IMR-90 (cell line): ENCODE measurements around the gene KIAA0513. TPM values are rescaled to one million over a fixed set of nuclear protein-coding genes. Genes with fewer than 3 reads are reported as not detected.

Source experiments
- ATAC-seq: fragments of 200-7000 bp; cut with Tn5 transposase; 2 replicates; pipeline ENCODE4 v1.9.1; 2020; ENCODE audit warnings: low read depth, mild to moderate bottlenecking, moderate library complexity
- BruUV-seq: library from RNA; stranded (reverse); fragments of 400-500 nt; replicated peaks from 2 replicates; lab custom pipeline; 2021; lab: Mats Ljungman, UMichigan
- CTCF ChIA-PET: fragments of 300-600 bp; formaldehyde crosslinking; extraction: SDS; loops from one replicate; lab custom pipeline; 2021; ENCODE audit warnings: antibody characterized with exemption; lab: Yijun Ruan, JAX
- POLR2A ChIA-PET: fragments of 300-600 bp; sonication (Branson Sonifier 250); formaldehyde crosslinking; loops from one replicate; lab custom pipeline; 2022; ENCODE audit warnings: antibody characterized with exemption; ENCODE audit not compliant: unreplicated experiment; lab: Charles Lee
- DNase-seq: peaks from one replicate; pipeline ENCODE4 v3.0.0; 2013
- H2AFZ ChIP-seq: replicated peaks from 2 replicates; pipeline ENCODE3; 2013; ENCODE audit warnings: low read length, mild to moderate bottlenecking; ENCODE audit not compliant: poor library complexity
- H2AK5ac ChIP-seq: 2 replicates; pipeline ENCODE4 v1.6.1; 2013; ENCODE audit warnings: low read depth, low read length, inconsistent platforms
- H2AK9ac ChIP-seq: replicated peaks from 2 replicates; pipeline ENCODE3; 2013; ENCODE audit warnings: mild to moderate bottlenecking, low read depth, low read length, moderate library complexity; ENCODE audit not compliant: poor library complexity
- H2BK120ac ChIP-seq: 2 replicates; pipeline ENCODE4 v1.6.1; 2013; ENCODE audit warnings: low read depth, low read length, inconsistent platforms
- H2BK15ac ChIP-seq: 3 replicates; pipeline ENCODE4 v1.6.1; 2013; ENCODE audit warnings: low read depth, low read length, inconsistent platforms
- H2BK20ac ChIP-seq: 2 replicates; pipeline ENCODE4 v1.6.1; 2013; ENCODE audit warnings: low read depth, mild to moderate bottlenecking, inconsistent platforms, low read length, moderate library complexity
- H2BK5ac ChIP-seq: 2 replicates; pipeline ENCODE4 v1.6.1; 2013; ENCODE audit warnings: mild to moderate bottlenecking, low read depth, low read length, inconsistent platforms; ENCODE audit not compliant: poor library complexity, severe bottlenecking
- H3K14ac ChIP-seq: replicated peaks from 2 replicates; pipeline ENCODE4 v1.6.1; 2013; ENCODE audit warnings: low read depth, low read length, inconsistent platforms
- H3K18ac ChIP-seq: 2 replicates; pipeline ENCODE4 v1.6.1; 2013; ENCODE audit warnings: low read depth, low read length, control low read depth
- H3K23ac ChIP-seq: 2 replicates; pipeline ENCODE4 v1.6.1; 2013; ENCODE audit warnings: low read depth, low read length, inconsistent platforms
- H3K27ac ChIP-seq: 2 replicates; pipeline ENCODE4 v1.5.1; 2013; ENCODE audit warnings: mild to moderate bottlenecking, control low read depth, low read length; ENCODE audit not compliant: insufficient read depth
- H3K27me3 ChIP-seq: 2 replicates; pipeline ENCODE4 v1.6.1; 2013; ENCODE audit warnings: low read length; ENCODE audit not compliant: control insufficient read depth, insufficient read depth
- H3K36me3 ChIP-seq: 2 replicates; pipeline ENCODE4 v1.6.1; 2013; ENCODE audit warnings: low read length, mixed read lengths; ENCODE audit not compliant: control insufficient read depth, insufficient read depth
- H3K4ac ChIP-seq: 2 replicates; pipeline ENCODE4 v1.6.1; 2013; ENCODE audit warnings: low read depth, low read length, inconsistent platforms
- H3K4me1 ChIP-seq: 2 replicates; pipeline ENCODE4 v1.6.1; 2013; ENCODE audit warnings: low read length, mixed read lengths; ENCODE audit not compliant: control insufficient read depth, insufficient read depth
- H3K4me2 ChIP-seq: 2 replicates; pipeline ENCODE4 v1.6.1; 2013; ENCODE audit warnings: low read depth, mild to moderate bottlenecking, control low read depth, low read length, moderate library complexity
- H3K4me3 ChIP-seq: 2 replicates; pipeline ENCODE4 v1.5.1; 2013; ENCODE audit warnings: low read depth, mild to moderate bottlenecking, control low read depth, low read length, moderate library complexity; ENCODE audit not compliant: insufficient read depth
- H3K56ac ChIP-seq: 2 replicates; pipeline ENCODE4 v1.6.1; 2013; ENCODE audit warnings: low read length, inconsistent platforms; ENCODE audit not compliant: insufficient read depth; ENCODE audit errors: extremely low read depth
- H3K79me1 ChIP-seq, 2 experiments: 2 replicates each; pipeline ENCODE4 v1.6.1; 2013; ENCODE audit warnings: low read length in 2 of 2, inconsistent platforms in 1 of 2, low read depth in 1 of 2
- H3K9ac ChIP-seq: 2 replicates; pipeline ENCODE4 v1.6.1; 2013; ENCODE audit warnings: low read depth, low read length, control low read depth
- H3K9me1 ChIP-seq: 2 replicates; pipeline ENCODE4 v1.6.1; 2013; ENCODE audit warnings: low read length, inconsistent platforms; ENCODE audit not compliant: insufficient read depth
- H3K9me3 ChIP-seq: 2 replicates; pipeline ENCODE4 v1.6.1; 2013; ENCODE audit warnings: low read length; ENCODE audit not compliant: control insufficient read depth, insufficient read depth
- H4K20me1 ChIP-seq: 2 replicates; pipeline ENCODE4 v1.6.1; 2013; ENCODE audit warnings: low read length, inconsistent platforms; ENCODE audit not compliant: insufficient read depth
- H4K5ac ChIP-seq: 2 replicates; pipeline ENCODE4 v1.6.1; 2013; ENCODE audit warnings: mild to moderate bottlenecking, low read depth, low read length, control low read depth
- H4K8ac ChIP-seq, 2 experiments: 2 replicates each; pipeline ENCODE4 v1.6.1; 2013; ENCODE audit warnings: low read depth in 2 of 2, low read length in 2 of 2, control low read depth in 1 of 2, inconsistent platforms in 1 of 2
- H4K91ac ChIP-seq: 2 replicates; pipeline ENCODE4 v1.6.1; 2013; ENCODE audit warnings: low read depth, low read length, inconsistent platforms; ENCODE audit not compliant: insufficient read depth
- BHLHE40 ChIP-seq: fragments of 150-350 bp; IDR thresholded peaks from 2 replicates; pipeline ENCODE4 v1.6.1; 2016; ENCODE audit warnings: mild to moderate bottlenecking, low read depth, low read length
- CTCF ChIP-seq: conservative IDR thresholded peaks from 2 replicates; pipeline ENCODE4 v1.5.1; 2012; ENCODE audit warnings: mild to moderate bottlenecking, low read depth, low read length, improper control_type of control experiment
- ELK1 ChIP-seq: fragments of 150-350 bp; IDR thresholded peaks from 2 replicates; pipeline ENCODE4 v1.6.1; 2016; ENCODE audit warnings: low read depth, mild to moderate bottlenecking, low read length, moderate library complexity, borderline replicate concordance
- MAZ ChIP-seq: IDR thresholded peaks from 2 replicates; pipeline ENCODE4 v1.6.1; 2012; ENCODE audit warnings: low read depth, mild to moderate bottlenecking, low read length, improper control_type of control experiment, moderate library complexity, borderline replicate concordance
- MXI1 ChIP-seq: IDR thresholded peaks from 2 replicates; pipeline ENCODE4 v1.6.1; 2012; ENCODE audit warnings: low read depth, mild to moderate bottlenecking, low read length, moderate library complexity, borderline replicate concordance
- NFE2L2 ChIP-seq: fragments of 150-350 bp; IDR thresholded peaks from 2 replicates; pipeline ENCODE4 v1.6.1; 2016; ENCODE audit warnings: low read depth, mild to moderate bottlenecking, low read length
- SMC3 ChIP-seq: fragments of 150-350 bp; IDR thresholded peaks from 2 replicates; pipeline ENCODE4 v1.6.1; 2016; ENCODE audit warnings: low read depth, mild to moderate bottlenecking, antibody characterized with exemption, low read length, moderate library complexity
- WGBS, 2 experiments: methylation state at CpG; one replicate each; pipeline versions ENCODE4 v1.1.5 to v1.1.7; 2013; ENCODE audit warnings: missing lambda C conversion rate in 2 of 2; ENCODE audit not compliant: insufficient read length in 1 of 2; ENCODE audit errors: extremely low coverage in 2 of 2; 5-methylcytosine and 5-hydroxymethylcytosine counted together
- dilution Hi-C: fragments of 300-500 bp; cut with HindIII; formaldehyde crosslinking; loops from one replicate; pipeline ENCODE4 v1.14.3; 2018; ENCODE audit warnings: low sequenced_read_pairs; ENCODE audit not compliant: unreplicated experiment
- in situ Hi-C: fragments of 300-500 bp; cut with MboI; formaldehyde crosslinking; loops from 3 replicates; pipeline ENCODE4 v1.14.3; 2019; ENCODE audit warnings: low sequenced_read_pairs, inconsistent platforms, mixed read lengths
- intact Hi-C: fragments of 100-400 bp; cut with micrococcal nuclease; formaldehyde crosslinking; loops from 2 replicates; pipeline ENCODE4 v1.10.0; 2022
- polyA plus RNA-seq, 3 experiments: library from polyadenylated mRNA; depleted of rRNA; stranded (reverse); fragments of >200 nt; gene quantifications; 2 replicates each; pipeline ENCODE4 v1.2.3, GENCODE V29; 2012; ENCODE audit warnings: low replicate concordance in 1 of 3
- total RNA-seq: library from RNA; depleted of rRNA; stranded (reverse); fragments of >200 nt; gene quantifications from 2 replicates; pipeline ENCODE4 v1.2.3, GENCODE V29; 2012

KIAA0513 gene
- total and polyA plus RNA-seq, 2 of the 4 experiments (the other 2 are of a cell fraction) = 9.5 TPM

GRCh38 chr16:85068746-85069145 lies 41.2 kb downstream of the KIAA0513 start:
- H3K4me2 ChIP-seq = no peak overlapping the region
- H2AK9ac ChIP-seq = no peak overlapping the region
- no peak overlapping the region for H2BK120ac ChIP-seq
- H4K5ac ChIP-seq = no peak overlapping the region
- intact Hi-C loops (no loop called here), in situ Hi-C loops (no loop called here), dilution Hi-C loops (no loop called here)
- no peak overlapping the region for H4K8ac ChIP-seq
- 100% methylated on average over 3 of the region's 8 CpGs; no CpG with 5 or more reads in 1 of the 2 experiments for WGBS, 2 experiments
- no peak overlapping the region for H2AK5ac ChIP-seq
- no peak overlapping the region for H3K18ac ChIP-seq
- BruUV-seq = no TSS peak
- H3K36me3 ChIP-seq = peaks cover 13% of the 10 kb centered on the region; the same call in 1 of the 2 replicates
- H2AFZ ChIP-seq = no peak overlapping the region
- no peaks in the 10 kb centered on the region for H3K27me3 ChIP-seq
- no peaks in the 10 kb centered on the region for H3K9me3 ChIP-seq
- no peak overlapping the region for H3K4me3 ChIP-seq
- H2BK15ac ChIP-seq = no peak overlapping the region
- ATAC-seq = no peak
- ChIA-PET CTCF (no interaction called here), POLR2A (no interaction called here)
- H3K9ac ChIP-seq = no peak overlapping the region
- no peak overlapping the region for H3K14ac ChIP-seq
- H3K79me1 ChIP-seq = peaks cover 0 to 9% of the 10 kb centered on the region in 2 experiments; a peak in 1 of 4 replicates
- H4K91ac ChIP-seq = no peak overlapping the region
- peak; percentile 52 for DNase-seq
- no peak for TF ChIP-seq CTCF
- no peak for TF ChIP-seq ELK1
- no peak for TF ChIP-seq MXI1
- no peak for TF ChIP-seq NFE2L2
- no peak for TF ChIP-seq SMC3
- TF ChIP-seq MAZ = no peak
- no peak for TF ChIP-seq BHLHE40
- peaks cover 4% of the 10 kb centered on the region; the same call in 1 of the 2 replicates for H3K9me1 ChIP-seq
- H3K4ac ChIP-seq = no peak overlapping the region
- H2BK5ac ChIP-seq = no peak overlapping the region
- no peak overlapping the region for H3K23ac ChIP-seq
- H4K20me1 ChIP-seq = no peaks in the 10 kb centered on the region; the same call in 1 of the 2 replicates
- H3K27ac ChIP-seq = no peak overlapping the region
- peaks cover 9% of the 10 kb centered on the region for H3K4me1 ChIP-seq
- H3K56ac ChIP-seq = no peak overlapping the region
- H2BK20ac ChIP-seq = no peak overlapping the region
